DOHH2 (cell line): Measurements from ENCODE around the gene CACTIN.
"Not testable (repeated sequence)": the region's sequence is repeated elsewhere in the genome, so short reads cannot be mapped to it uniquely, and the experiment has no call there.

Experiments
- H3F3A ChIP-seq: fragments of 200-600 bp; sonication (generic), shearing (Covaris generic); 2 replicates; pipeline ENCODE4 v1.6.0; 2016; ENCODE audit warnings: antibody characterized with exemption, mild to moderate bottlenecking; ENCODE audit not compliant: control insufficient read depth, insufficient read depth
- H3K27ac ChIP-seq: fragments of 200-600 bp; sonication (generic); 2 replicates; pipeline ENCODE4 v1.5.1; 2014; ENCODE audit warnings: low read depth, mild to moderate bottlenecking, low read length, moderate library complexity
- H3K27me3 ChIP-seq: fragments of 200-600 bp; sonication (generic); 2 replicates; pipeline ENCODE4 v1.6.1; 2014; ENCODE audit warnings: mild to moderate bottlenecking, low read length, mixed read lengths; ENCODE audit not compliant: control insufficient read depth
- H3K36me3 ChIP-seq: fragments of 200-600 bp; sonication (generic); 2 replicates; pipeline ENCODE4 v1.6.1; 2014; ENCODE audit warnings: mild to moderate bottlenecking, low read length, moderate library complexity, mixed read lengths; ENCODE audit not compliant: control insufficient read depth
- H3K4me1 ChIP-seq: fragments of 200-600 bp; sonication (generic); 2 replicates; pipeline ENCODE4 v1.6.1; 2014; ENCODE audit warnings: mild to moderate bottlenecking, low read length, mixed read lengths; ENCODE audit not compliant: control insufficient read depth
- H3K4me2 ChIP-seq: fragments of 200-600 bp; sonication (generic); 2 replicates; pipeline ENCODE4 v1.6.0; 2014; ENCODE audit warnings: mild to moderate bottlenecking, low read length, moderate library complexity
- H3K4me3 ChIP-seq: fragments of 200-600 bp; sonication (generic); 2 replicates; pipeline ENCODE4 v1.5.1; 2014; ENCODE audit warnings: mild to moderate bottlenecking, low read length, mixed read lengths
- H3K79me2 ChIP-seq: fragments of 200-600 bp; sonication (generic); 2 replicates; pipeline ENCODE4 v1.6.1; 2014; ENCODE audit warnings: mild to moderate bottlenecking, low read length, mixed read lengths; ENCODE audit not compliant: control insufficient read depth
- H3K9me2 ChIP-seq: fragments of 200-600 bp; sonication (generic); replicated peaks from 2 replicates; pipeline ENCODE4 v1.6.1; 2014; ENCODE audit warnings: mild to moderate bottlenecking, low read length, mixed read lengths; ENCODE audit not compliant: control insufficient read depth
- H3K9me3 ChIP-seq: fragments of 200-600 bp; sonication (generic); 2 replicates; pipeline ENCODE4 v1.6.1; 2014; ENCODE audit warnings: antibody characterized with exemption, low read length, mixed read lengths; ENCODE audit not compliant: control insufficient read depth, insufficient read depth
- H4K20me1 ChIP-seq: fragments of 200-600 bp; sonication (generic); 2 replicates; pipeline ENCODE4 v1.6.0; 2014; ENCODE audit warnings: low read depth, mild to moderate bottlenecking, antibody characterized with exemption, low read length, moderate library complexity; ENCODE audit not compliant: control insufficient read depth, insufficient read depth
- EZH2phosphoT487 ChIP-seq: fragments of 200-600 bp; sonication (generic); IDR thresholded peaks from 2 replicates; pipeline ENCODE4 v1.6.1; 2017; ENCODE audit warnings: borderline replicate concordance, mild to moderate bottlenecking, antibody characterized with exemption, low read length, moderate library complexity, mixed read lengths
- TF ChIP-seq, protein P1 (sequence below): fragments of 200-600 bp; sonication (generic); IDR thresholded peaks from one replicate; pipeline ENCODE4 v1.5.1; 2014; ENCODE audit warnings: antibody characterized with exemption, mild to moderate bottlenecking, low read depth, low read length; ENCODE audit not compliant: poor library complexity, severe bottlenecking

CACTIN gene

GRCh38 chr19:3586707-3587346, 39.8 kb downstream of the CACTIN start:
- no peaks in the 10 kb centered on the region for H3K36me3 ChIP-seq
- H3K9me2 ChIP-seq, result no peaks in the 10 kb centered on the region
- no peaks in the 10 kb centered on the region for H4K20me1 ChIP-seq
- no peak overlapping the region for H3K4me3 ChIP-seq
- H3K27me3 ChIP-seq, result no peaks in the 10 kb centered on the region
- H3F3A ChIP-seq, result no peaks in the 10 kb centered on the region
- no peak overlapping the region for H3K27ac ChIP-seq
- no peaks in the 10 kb centered on the region for H3K4me1 ChIP-seq
- no peak for TF ChIP-seq EZH2phosphoT487
- TF ChIP-seq, protein P1, sequence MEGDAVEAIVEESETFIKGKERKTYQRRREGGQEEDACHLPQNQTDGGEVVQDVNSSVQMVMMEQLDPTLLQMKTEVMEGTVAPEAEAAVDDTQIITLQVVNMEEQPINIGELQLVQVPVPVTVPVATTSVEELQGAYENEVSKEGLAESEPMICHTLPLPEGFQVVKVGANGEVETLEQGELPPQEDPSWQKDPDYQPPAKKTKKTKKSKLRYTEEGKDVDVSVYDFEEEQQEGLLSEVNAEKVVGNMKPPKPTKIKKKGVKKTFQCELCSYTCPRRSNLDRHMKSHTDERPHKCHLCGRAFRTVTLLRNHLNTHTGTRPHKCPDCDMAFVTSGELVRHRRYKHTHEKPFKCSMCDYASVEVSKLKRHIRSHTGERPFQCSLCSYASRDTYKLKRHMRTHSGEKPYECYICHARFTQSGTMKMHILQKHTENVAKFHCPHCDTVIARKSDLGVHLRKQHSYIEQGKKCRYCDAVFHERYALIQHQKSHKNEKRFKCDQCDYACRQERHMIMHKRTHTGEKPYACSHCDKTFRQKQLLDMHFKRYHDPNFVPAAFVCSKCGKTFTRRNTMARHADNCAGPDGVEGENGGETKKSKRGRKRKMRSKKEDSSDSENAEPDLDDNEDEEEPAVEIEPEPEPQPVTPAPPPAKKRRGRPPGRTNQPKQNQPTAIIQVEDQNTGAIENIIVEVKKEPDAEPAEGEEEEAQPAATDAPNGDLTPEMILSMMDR, result no peak
- peaks cover 14% of the 10 kb centered on the region; the same call in 1 of the 2 replicates for H3K9me3 ChIP-seq
- H3K79me2 ChIP-seq, result no peaks in the 10 kb centered on the region
- no peak overlapping the region for H3K4me2 ChIP-seq

DNA sequence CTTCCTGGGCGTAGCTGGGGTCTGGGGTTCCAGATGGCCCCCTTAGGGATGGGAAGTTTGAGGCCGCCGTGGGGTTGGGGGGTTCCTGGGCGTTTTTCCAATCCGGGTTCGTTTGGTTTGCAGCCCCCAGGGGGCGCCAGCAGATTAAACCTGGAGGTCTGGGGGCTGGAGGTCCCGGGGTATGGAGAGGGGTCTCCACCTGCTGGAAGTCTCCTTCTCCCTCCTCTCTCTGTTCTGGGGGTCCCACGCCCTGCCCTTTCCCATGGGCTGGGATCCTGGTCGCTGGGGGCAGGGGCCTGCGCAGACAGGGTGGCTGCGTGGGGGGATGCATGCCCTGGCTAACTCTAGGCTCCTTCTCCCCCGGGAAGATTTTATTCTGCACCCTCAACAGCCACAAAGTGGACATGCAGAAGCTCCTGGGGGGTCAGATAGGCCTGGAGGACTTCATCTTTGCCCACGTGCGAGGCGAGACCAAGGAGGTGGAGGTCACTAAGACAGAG, 40.4 kb downstream of the CACTIN start:
- Histone ChIP-seq H3K79me2 (no peaks in the 10 kb centered on the region), H3K4me1 (no peaks in the 10 kb centered on the region), H3K27ac (no peak overlapping the region), H3K9me2 (no peaks in the 10 kb centered on the region), H3F3A (no peaks in the 10 kb centered on the region), H3K9me3 (peaks cover 7% of the 10 kb centered on the region; the same call in 1 of the 2 replicates), H3K27me3 (no peaks in the 10 kb centered on the region), H3K4me2 (no peak overlapping the region), H3K36me3 (no peaks in the 10 kb centered on the region), H4K20me1 (no peaks in the 10 kb centered on the region), H3K4me3 (no peak overlapping the region)
- no peak for TF ChIP-seq EZH2phosphoT487
- TF ChIP-seq, protein P1, result peak; percentile 79

DNA sequence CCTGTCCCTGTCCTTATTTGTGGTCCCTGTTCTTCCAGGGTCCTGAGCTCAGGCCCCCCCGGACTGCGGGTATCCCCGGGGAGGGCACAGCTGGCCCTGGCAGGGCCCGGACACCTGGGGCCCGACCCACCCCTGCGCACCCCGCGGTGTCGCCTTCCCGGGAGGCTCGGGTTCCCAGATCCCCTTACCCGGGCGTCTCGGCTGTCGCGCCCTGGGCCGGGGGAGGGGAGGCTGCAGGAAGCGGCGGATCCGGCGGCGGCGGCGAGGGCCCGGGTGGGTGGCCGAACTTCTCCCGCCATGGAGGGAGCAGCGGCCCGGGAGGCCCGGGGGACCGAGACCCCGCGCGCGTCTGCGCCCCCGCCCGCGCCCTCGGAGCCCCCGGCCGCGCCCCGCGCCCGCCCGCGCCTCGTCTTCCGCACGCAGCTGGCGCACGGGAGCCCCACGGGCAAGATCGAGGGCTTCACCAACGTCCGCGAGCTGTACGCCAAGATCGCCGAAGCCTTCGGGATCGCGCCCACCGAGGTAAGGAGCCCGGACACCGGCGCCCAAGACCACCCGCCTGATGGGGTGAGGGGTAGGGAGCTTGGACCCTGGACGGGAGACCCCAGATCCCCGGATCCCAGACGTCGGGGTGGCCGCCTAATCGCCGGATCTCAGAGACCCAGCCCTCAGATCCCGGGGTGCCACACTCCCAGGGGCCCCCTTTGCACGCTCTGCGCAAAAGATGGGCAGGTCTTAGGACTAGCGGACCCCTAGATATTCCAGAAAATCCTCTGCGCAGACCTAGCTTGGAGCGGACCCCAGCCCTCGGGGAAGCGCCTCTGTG, 41.1 kb downstream of the CACTIN start, which contains the start of gene GIPC3:
TSS of gene GIPC3 (plus strand) at position 178 of the 826 bp plus-strand sequence. CDS start at position 298, 120 bp downstream.
- Histone ChIP-seq H3K4me1 (no peaks in the 10 kb centered on the region), H3K27ac (no peak within 1 kb of the TSS), H4K20me1 (no peaks in the 10 kb centered on the region), H3K9me3 (0 out of 2 replicates have a peak, but pooled peaks cover 3% of the 10 kb centered on the region), H3K9me2 (no peaks in the 10 kb centered on the region), H3F3A (no peaks in the 10 kb centered on the region), H3K27me3 (no peaks in the 10 kb centered on the region), H3K36me3 (no peaks in the 10 kb centered on the region), H3K79me2 (no peaks in the 10 kb centered on the region), H3K4me2 (no peak within 1 kb of the TSS), H3K4me3 (no peak within 1 kb of the TSS)
- TF ChIP-seq, protein P1, result no peak
- no peak for TF ChIP-seq EZH2phosphoT487

DNA sequence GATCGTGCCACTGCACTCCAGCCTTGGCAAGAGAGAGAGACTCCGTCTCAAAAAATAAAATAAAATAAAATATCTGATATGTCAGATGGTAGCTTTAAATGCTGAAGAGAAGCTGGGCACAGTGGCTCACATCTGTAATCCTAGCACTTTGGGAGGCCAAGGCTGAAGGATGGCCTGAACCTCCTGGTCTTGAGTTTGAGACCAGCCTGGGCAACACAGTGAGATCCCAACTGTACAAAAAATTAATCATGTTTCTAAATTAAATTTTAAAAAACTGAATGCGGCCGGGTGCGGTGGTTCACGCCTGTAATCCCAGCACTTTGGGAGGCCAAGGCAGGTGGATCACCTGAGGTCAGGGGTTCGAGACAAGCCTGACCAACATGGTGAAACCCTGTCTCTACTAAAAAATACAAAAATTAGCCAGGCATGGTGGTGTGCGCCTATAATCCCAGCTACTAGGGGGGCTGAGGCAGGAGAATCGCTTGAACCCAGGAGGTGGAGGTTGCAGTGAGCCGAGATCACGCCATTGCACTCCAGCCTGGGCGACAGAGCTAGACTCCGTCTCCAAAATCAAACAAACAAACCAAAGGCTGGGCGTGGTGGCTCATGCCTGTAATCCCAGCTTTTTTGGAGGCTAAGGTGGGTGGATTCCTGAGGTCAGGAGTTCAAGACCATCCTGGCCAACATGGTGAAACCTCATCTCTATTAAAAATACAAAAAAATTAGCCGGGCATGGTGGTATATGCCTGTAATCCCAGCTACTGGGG, 42.4 kb downstream of the CACTIN start:
- not testable (repeated sequence) for H3K4me3 ChIP-seq, H3K9me3 ChIP-seq, H3K36me3 ChIP-seq

DNA sequence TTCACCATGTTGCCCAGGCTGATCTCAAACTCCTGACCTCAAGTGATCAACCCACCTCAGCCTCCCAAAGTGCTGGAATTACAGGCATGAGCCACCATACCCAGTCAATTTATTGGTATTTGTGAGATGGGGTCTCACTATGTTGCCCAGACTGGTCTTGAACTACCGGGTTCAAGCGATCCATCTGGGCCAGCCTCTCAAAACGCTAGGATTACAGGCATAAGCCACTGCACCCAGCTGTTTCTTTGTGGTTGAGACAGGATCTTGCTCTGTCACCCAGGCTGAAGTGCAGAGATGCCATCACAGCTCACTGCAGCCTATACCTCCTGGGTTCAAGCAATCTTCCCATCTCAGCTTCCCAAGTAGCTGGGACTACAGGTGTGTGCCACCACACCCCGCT, 44.8 kb downstream of the CACTIN start:
- not testable (repeated sequence) for H3K27ac ChIP-seq, H3K9me2 ChIP-seq, H3F3A ChIP-seq

More for the DNA sequence above, 42.4 kb downstream of the CACTIN start:
- H3K9me2 ChIP-seq, H3K27me3 ChIP-seq, H3F3A ChIP-seq, H3K27ac ChIP-seq, H3K4me1 ChIP-seq, H3K79me2 ChIP-seq, H3K4me2 ChIP-seq, H4K20me1 ChIP-seq: not testable (repeated sequence)

More for the DNA sequence above, 44.8 kb downstream of the CACTIN start:
- H3K9me3 ChIP-seq, H3K27me3 ChIP-seq, H3K36me3 ChIP-seq, H3K4me3 ChIP-seq, H3K4me1 ChIP-seq, H3K79me2 ChIP-seq, H4K20me1 ChIP-seq, H3K4me2 ChIP-seq: not testable (repeated sequence)
